ENCODE data around the gene CTSD. TPM values are rescaled to one million over a fixed set of nuclear protein-coding genes. Genes with fewer than 3 reads are reported as not detected.

Gene CTSD
- total RNA-seq, 1 donor = 221 TPM

GRCh38 chr11:1731451-1732059 lies 32.2 kb downstream of the CTSD start:
- no peak for TF ChIP-seq CTCF (IDR thresholded peaks at IDR 0.05; ENCODE audit: insufficient read depth, low read length)

DNA sequence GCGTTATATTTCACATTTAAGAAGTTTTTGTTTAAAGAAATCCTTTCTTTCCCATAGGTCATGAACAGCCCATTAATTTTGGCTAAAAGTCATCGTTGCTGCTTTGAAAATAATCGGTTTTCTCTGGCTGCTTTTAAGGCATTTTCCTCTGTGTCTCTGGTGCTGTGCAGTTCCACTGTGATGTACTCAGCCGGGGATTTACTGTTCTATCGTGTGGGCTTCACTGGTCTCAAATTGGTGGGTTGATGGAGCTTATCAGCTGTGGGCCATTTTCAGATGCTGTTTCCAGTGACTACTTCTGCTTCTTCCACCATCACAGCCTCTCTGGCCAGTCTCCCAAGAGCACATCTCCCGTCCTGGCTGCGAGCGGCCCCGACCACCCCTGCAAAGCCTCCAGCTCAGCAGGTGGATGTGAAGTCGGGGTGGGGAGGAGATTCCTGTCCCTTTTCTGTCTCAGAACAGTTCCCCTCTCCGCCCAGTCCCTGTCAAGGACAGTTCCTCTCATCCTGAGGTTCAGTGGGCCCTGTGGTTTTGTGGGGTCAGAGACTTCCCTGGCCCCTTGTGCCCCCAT lies 33.6 kb downstream of the CTSD start:
- no peak for DNase-seq (ENCODE audit: low read depth)
- H3K4me3 ChIP-seq (ENCODE audit: low read depth, low read length) = no peak overlapping the region
- no peak for TF ChIP-seq CTCF (IDR thresholded peaks at IDR 0.05; ENCODE audit: insufficient read depth, low read length)

More at GRCh38 chr11:1731451-1732059, 32.2 kb downstream of the CTSD start:
- H3K4me3 ChIP-seq (ENCODE audit: low read depth, low read length) = no peak overlapping the region
- no peak for DNase-seq (ENCODE audit: low read depth)

DNA sequence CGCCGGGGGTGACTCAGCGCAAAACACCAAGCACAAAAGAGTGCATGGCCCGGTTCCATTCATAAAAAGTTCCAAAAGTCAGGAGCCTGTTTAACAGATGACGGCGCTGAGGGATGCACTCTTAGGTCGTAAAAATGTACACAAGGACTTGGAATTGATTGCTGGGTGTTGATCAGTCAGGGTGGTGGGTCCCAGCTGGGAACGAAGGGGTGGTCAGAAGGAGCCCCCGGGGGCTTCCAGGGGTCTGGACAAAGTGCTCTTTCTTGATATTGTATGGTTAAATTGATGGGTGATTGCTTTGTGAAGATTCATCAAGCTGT lies 34.1 kb downstream of the CTSD start:
- no peak for TF ChIP-seq CTCF (IDR thresholded peaks at IDR 0.05; ENCODE audit: insufficient read depth, low read length)
- no peak overlapping the region for H3K4me3 ChIP-seq (ENCODE audit: low read depth, low read length)
- DNase-seq (ENCODE audit: low read depth) = no peak

DNA sequence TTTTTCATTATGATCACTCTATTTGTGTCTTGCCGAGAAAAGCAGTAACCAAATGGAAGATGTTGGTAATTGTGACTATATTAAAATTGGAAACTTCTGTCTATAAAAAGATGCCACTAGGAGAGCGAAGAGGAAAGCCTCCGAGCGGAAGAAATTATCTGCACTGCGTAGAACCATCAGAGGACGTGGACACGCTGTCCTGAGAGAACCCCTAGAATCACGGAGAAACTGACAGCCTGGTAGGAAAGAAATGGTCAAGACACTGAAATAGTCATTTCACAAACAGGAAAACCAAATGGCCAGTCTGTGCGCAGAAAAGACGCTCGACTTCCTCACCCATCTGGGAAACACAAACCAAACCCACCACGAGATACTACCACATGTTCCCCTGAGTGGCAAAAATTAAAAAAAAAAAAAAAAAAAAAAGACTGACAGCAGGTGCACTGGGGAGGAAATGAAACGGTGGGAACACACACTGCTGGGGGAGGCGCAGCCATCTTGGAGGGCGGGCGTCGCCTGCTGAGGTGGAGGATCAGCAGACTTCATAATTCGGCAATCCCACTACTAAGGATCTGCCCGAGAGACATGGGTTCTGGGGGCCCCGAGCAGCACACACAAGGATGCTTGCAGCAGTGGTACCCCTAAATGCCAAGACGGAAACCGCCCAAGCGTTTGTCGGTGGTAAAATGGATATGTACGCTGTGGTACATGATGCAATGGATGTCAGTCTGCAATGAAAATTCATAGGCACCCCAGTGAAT lies 34.6 kb downstream of the CTSD start:
- no peak for DNase-seq (ENCODE audit: low read depth)
- no peak for TF ChIP-seq CTCF (IDR thresholded peaks at IDR 0.05; ENCODE audit: insufficient read depth, low read length)
- H3K4me3 ChIP-seq (ENCODE audit: low read depth, low read length) = no peak overlapping the region

DNA sequence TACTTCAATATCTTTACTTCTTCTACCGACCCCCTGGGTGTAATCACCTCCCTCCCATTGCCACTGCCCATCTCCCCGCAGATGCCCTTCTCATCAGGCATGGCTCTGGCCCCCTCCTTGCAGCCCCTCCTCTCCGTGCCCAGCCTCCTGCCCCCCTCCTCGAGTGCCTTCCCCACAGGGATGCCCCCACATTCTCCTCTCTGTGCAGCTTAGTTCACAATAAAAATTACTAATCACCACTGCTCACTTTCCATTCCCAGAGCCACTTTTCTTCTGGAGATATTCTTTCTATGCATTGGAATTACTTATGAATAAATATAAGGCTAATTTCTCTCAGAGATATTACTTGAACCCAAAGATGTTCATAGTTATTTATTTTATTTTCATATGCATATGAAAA lies 35.4 kb downstream of the CTSD start:
- no peak for TF ChIP-seq CTCF (IDR thresholded peaks at IDR 0.05; ENCODE audit: insufficient read depth, low read length)
- H3K4me3 ChIP-seq (ENCODE audit: low read depth, low read length) = no peak overlapping the region
- no peak for DNase-seq (ENCODE audit: low read depth)

- DNase-seq (ENCODE audit: low read depth) = no peak
- TF ChIP-seq CTCF (IDR thresholded peaks at IDR 0.05; ENCODE audit: insufficient read depth, low read length) = no peak
These were observed 35.9 kb downstream of the CTSD start for GRCh38 chr11:1727861-1728260.

More at GRCh38 chr11:1727861-1728260, 35.9 kb downstream of the CTSD start:
- no peak overlapping the region for H3K4me3 ChIP-seq (ENCODE audit: low read depth, low read length)
